ENCODE results near the gene KRT7.

Gene KRT7

DNA sequence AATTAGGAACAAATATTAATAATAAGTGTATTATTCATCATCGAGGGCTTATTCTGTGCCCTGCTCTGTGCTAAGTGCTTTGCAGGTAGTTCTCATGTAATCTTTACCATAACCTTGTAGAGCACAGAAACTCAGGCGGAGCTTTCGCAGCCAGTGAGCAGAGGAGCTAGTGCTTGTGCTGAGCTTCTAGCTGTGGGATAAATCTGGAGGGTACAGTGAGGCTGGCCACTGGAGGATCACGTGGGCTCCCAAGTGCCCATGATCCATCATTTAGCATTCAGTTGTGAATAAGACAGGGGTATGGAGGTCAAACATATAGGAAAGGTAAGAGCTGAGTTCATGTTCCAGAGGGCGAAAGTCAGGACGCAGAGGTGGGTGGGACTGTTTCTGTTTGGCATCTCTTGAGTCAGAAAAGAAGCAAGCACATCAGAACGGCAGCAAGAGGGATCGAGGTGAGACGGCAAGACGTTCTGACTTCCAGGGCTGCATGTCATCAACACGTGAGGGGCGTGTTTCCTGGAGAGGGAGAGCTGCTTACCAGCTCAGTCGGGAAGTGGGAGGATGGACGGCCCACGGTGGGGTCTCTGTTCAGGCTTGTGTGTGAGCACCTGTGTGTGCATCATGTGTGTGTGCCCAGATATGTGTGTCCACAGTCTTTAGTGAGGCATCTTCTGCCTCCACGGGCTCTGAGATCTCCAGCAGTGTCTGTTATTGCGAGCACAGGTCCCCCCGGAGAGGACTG lies 24.4 kb upstream of the KRT7 start:
- Mint-ChIP-seq H3K4me3 (no peak overlapping the region), H3K36me3 (ENCODE audit: low read depth) (no peaks in the 10 kb centered on the region), H3K27ac (peak overlapping the region in 1 of 3 experiments; percentile 22), H3K27me3 (ENCODE audit: low read depth) (peaks cover 40% of the 10 kb centered on the region), H3K4me1 (peaks cover 38% of the 10 kb centered on the region), H3K9me3 (no peaks in the 10 kb centered on the region)
- TF ChIP-seq, protein P1, sequence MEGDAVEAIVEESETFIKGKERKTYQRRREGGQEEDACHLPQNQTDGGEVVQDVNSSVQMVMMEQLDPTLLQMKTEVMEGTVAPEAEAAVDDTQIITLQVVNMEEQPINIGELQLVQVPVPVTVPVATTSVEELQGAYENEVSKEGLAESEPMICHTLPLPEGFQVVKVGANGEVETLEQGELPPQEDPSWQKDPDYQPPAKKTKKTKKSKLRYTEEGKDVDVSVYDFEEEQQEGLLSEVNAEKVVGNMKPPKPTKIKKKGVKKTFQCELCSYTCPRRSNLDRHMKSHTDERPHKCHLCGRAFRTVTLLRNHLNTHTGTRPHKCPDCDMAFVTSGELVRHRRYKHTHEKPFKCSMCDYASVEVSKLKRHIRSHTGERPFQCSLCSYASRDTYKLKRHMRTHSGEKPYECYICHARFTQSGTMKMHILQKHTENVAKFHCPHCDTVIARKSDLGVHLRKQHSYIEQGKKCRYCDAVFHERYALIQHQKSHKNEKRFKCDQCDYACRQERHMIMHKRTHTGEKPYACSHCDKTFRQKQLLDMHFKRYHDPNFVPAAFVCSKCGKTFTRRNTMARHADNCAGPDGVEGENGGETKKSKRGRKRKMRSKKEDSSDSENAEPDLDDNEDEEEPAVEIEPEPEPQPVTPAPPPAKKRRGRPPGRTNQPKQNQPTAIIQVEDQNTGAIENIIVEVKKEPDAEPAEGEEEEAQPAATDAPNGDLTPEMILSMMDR (IDR thresholded peaks at IDR 0.05; ENCODE audit: unreplicated experiment in 3 of 3) = no peak

DNA sequence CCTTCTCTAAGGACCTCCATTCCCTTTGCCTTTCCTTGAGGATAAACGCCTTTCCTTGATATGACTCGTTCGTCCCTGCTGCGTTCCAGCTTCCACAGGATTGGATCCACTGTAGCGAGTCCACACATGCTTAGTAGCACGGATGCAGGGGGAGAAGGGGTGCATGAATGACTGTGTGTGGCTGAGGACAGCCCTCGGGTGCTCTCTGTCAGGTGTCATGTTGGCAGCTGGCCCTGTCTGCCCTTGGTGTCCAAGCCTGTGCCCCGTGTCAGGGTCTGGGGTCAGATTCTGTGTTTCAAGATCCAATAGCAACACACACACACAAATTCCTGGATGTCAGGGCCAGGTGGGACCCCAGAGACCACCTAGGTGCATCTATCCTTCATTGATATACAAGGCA lies 23.7 kb upstream of the KRT7 start:
- Mint-ChIP-seq H3K27me3 (ENCODE audit: low read depth) (peaks cover 46% of the 10 kb centered on the region), H3K4me1 (peaks cover 31% of the 10 kb centered on the region), H3K36me3 (ENCODE audit: low read depth) (no peaks in the 10 kb centered on the region), H3K27ac (no peak overlapping the region), H3K4me3 (no peak overlapping the region), H3K9me3 (no peaks in the 10 kb centered on the region)
- TF ChIP-seq, protein P1 (IDR thresholded peaks at IDR 0.05; ENCODE audit: unreplicated experiment in 3 of 3) = no peak

DNA sequence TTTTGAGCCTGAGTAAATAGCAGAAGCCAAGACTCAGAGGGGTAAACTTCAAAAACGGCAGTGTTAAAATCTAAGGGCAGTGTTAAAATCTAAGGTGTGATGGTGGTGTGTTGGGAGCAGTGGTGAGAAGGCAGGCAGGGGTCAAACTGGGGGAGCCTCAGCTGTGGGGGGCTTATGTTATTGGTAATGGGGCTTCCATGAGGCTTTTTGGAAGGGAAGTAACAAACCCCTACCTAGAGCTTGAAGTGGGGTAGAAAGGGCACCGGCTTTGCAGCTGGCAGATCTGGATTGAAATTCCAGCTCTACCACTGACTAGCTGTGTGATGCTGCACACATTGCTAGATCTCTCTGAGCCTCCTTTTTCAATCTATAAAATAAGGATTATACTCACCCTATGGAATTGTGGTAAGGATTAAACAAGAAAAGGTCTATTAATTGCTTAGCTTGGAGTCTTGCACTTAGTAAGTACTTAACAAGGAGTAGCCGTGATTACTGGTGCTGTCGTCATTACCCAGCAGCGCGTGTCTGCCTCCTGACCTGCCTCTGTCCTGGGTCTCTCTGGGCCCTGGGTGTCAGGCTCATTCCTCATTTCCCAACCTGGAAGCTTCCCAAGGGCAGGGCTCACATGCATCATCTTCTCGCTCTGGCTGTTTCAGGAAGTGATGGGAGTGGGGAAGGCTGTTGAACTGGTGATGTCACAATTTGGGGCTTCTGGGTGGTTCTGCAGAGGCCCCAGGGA lies 22.7 kb upstream of the KRT7 start:
- Mint-ChIP-seq H3K27me3 (ENCODE audit: low read depth) (peaks cover 47% of the 10 kb centered on the region), H3K36me3 (ENCODE audit: low read depth) (no peaks in the 10 kb centered on the region), H3K4me1 (peaks cover 26% of the 10 kb centered on the region), H3K27ac (no peak overlapping the region), H3K9me3 (no peaks in the 10 kb centered on the region), H3K4me3 (no peak overlapping the region)
- TF ChIP-seq, protein P1 (IDR thresholded peaks at IDR 0.05; ENCODE audit: unreplicated experiment in 3 of 3) = no peak

DNA sequence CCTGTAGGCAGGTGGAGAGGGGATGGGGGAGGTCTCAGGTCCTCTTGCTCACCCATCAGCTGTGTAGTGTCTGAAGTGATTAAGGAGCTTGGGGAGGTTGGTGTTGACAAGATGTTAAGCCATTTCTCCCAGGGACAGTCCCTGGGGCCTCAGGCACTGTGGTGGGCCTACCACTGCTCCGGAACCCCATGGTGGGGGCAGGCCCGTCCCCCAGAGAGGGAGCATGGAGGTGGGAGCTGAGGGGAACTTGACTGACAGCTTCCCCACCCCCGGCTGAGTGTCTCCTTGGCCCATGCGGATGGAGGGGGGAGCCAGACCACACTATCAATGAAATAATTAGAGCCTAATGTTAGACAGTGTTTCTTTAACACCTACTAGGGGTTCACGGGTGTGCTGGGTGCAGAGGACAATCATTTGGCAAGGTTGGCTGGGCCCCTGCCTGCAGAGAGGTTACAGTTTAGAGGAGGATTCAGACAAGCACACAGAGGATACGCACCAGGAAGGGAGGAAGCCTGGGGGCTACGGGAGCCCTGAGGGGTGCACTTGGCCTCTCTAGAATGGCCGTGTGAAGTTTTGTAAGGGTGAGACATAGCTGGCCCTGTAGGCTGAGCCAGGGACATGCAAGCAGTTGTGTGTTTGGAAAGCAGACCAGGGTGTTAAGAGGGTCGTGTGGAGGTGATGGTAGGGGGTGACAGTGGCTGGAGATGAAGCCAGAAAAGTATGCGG lies 22.0 kb upstream of the KRT7 start:
- Mint-ChIP-seq H3K4me1 (peaks cover 19% of the 10 kb centered on the region), H3K9me3 (no peaks in the 10 kb centered on the region), H3K4me3 (no peak overlapping the region), H3K27me3 (ENCODE audit: low read depth) (peaks cover 44% of the 10 kb centered on the region), H3K36me3 (ENCODE audit: low read depth) (no peaks in the 10 kb centered on the region), H3K27ac (no peak overlapping the region)
- TF ChIP-seq, protein P1 (IDR thresholded peaks at IDR 0.05; ENCODE audit: unreplicated experiment in 3 of 3) = no peak

DNA sequence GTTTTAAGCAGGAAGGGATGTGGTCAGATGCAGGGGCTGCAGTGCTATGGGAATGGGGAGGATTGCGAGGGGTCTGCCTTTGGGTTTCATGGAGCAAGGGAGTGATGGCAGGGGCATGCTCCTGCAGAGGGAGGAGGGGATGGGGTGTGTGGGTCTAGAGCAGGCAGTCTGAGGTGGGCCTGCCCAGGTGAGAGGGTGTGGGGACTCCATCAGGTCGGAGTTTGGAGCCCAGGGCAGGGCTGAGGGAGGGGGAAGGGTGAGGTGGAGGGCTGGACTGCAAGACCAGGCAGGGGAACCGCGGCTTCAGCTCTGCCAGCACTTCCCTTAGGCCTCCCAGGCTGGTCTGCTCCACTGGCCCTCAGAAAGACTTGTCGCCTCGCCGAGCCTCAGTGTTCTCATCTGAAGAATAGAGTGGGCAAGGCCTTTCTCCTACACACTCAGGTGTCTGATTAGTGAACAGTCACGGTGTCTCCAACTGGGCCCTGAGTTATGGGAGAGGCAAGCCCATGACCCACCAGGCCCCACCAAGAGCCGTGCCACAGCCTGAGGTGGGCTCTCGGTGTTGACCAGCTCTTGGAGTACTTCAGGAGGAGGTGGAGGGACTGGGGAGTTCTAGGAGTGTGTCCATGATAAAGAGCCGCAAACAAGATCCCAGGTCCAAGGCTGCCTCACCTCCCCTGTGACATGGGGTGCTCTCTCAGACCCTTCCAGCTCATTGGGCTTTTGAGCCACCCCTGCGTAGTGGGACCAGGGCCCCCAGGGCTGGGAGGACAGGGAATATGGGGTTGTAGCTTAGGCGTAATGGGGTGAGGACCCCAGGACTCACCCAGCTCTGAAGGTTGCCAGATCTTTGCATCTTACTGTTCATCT lies 21.1 kb upstream of the KRT7 start:
- TF ChIP-seq, protein P1 (IDR thresholded peaks at IDR 0.05; ENCODE audit: unreplicated experiment in 3 of 3) = no peak
- Mint-ChIP-seq H3K36me3 (ENCODE audit: low read depth) (no peaks in the 10 kb centered on the region), H3K27ac (no peak overlapping the region), H3K9me3 (no peaks in the 10 kb centered on the region), H3K4me1 (peaks cover 17% of the 10 kb centered on the region), H3K27me3 (ENCODE audit: low read depth) (peaks cover 48% of the 10 kb centered on the region), H3K4me3 (no peak overlapping the region)
